ENCODE results near the gene PTPRN. TPM values are rescaled to one million over a fixed set of nuclear protein-coding genes. Genes with fewer than 3 reads are reported as not detected.

PTPRN gene
- total and polyA plus RNA-seq, 9 of the 15 experiments (the other 6 are each of a cell fraction or from before 2014, with no cell fraction given): 0.15 to 2.4 (median 0.43) TPM; not detected in 1

GRCh38 chr2:219252900-219253752, 56.1 kb downstream of the PTPRN start, which contains the start of gene TUBA4B:
TUBA4B (plus strand) TSS chr2:219253243; CDS start chr2:219253408, 165 bp downstream.
- H3K9me1 ChIP-seq (ENCODE audit: control insufficient read depth, insufficient read depth, low read length): no peaks in the 10 kb centered on the region
- H3K4me2 ChIP-seq (ENCODE audit: insufficient read depth, low read length): peak within 1 kb of the TSS; percentile 82
- peak within 1 kb of the TSS; percentile 71 to 92 for H3K9ac ChIP-seq (ENCODE audit: insufficient read depth in 1 of 2, low read depth in 2 of 2, low read length in 2 of 2)
- DNase-seq (ENCODE audit: extremely low read depth in 1 of 4, low spot score in 3 of 4) (peak; percentile 46 to 65 (median 54)), FAIRE-seq (no peak), ATAC-seq (peak; percentile 50)
- BruUV-seq (replicated peaks): TSS peak; percentile 56
- in situ Hi-C loops (cut with MboI): no loop called here
- H4K20me1 ChIP-seq (replicated peaks; ENCODE audit: control insufficient read depth, insufficient read depth, low read length): 0 out of 2 replicates have a peak, but pooled peaks cover 3% of the 10 kb centered on the region
- peak within 1 kb of the TSS; percentile 75 for H3K27ac ChIP-seq (ENCODE audit: extremely low read depth, low read depth, low read length)
- H3K27me3 ChIP-seq (ENCODE audit: control insufficient read depth in 2 of 2, insufficient read depth in 2 of 2, low read length in 2 of 2): 0 out of 5 replicates have a peak, but pooled peaks cover 0 to 4% of the 10 kb centered on the region in 2 experiments
- peaks cover 24% of the 10 kb centered on the region for H3K79me2 ChIP-seq (ENCODE audit: control insufficient read depth, insufficient read depth, low read length)
- no peaks in the 10 kb centered on the region for H3K9me3 ChIP-seq (replicated peaks; ENCODE audit: control insufficient read depth, insufficient read depth, low read depth, low read length)
- ChIA-PET CTCF (ENCODE audit: low intra/inter-chr PET ratio) (no interaction called here), POLR2A (interaction anchor here (0.6 to 2.0 kb wide), 8 partner anchors 8 to 346 kb away, joined by 3 to 8 read pairs (median 4); partner anchors contain the start of genes DNAJB2, GLB1L and STK16)
- peaks cover 18 to 47% of the 10 kb centered on the region in 2 experiments; a peak in 4 of 5 replicates for H3K4me1 ChIP-seq (replicated peaks in 1 of 2; ENCODE audit: control insufficient read depth in 2 of 2, insufficient read depth in 2 of 2, low read length in 2 of 2)
- H3K4me3 ChIP-seq: peak within 1 kb of the TSS; percentile 58
- intact Hi-C loops (cut with micrococcal nuclease): loop anchor here (2.0 kb wide), 1 partner anchor 26 kb away; the partner anchor contains the start of gene DNAJB2
- 3% methylated on average over 28 of the region's 49 CpGs for WGBS (ENCODE audit: insufficient coverage, low coverage, missing lambda C conversion rate)
- peaks cover 40% of the 10 kb centered on the region; the same call in 2 of the 3 replicates for H3K36me3 ChIP-seq (ENCODE audit: control insufficient read depth, insufficient read depth, low read length)
- peak within 1 kb of the TSS; percentile 88 for H2AFZ ChIP-seq (ENCODE audit: low read depth, low read length)
- TF ChIP-seq MYC (IDR thresholded peaks at IDR 0.05; ENCODE audit: low read depth, low read length) (peak; percentile 37), MYC (CRISPR knock-in tag; IDR thresholded peaks at IDR 0.05; ENCODE audit: borderline replicate concordance, low read depth) (no peak), EP300 (IDR thresholded peaks at IDR 0.05; ENCODE audit: low read length) (no peak), PHF8 (IDR thresholded peaks at IDR 0.05; ENCODE audit: borderline replicate concordance, low read length) (no peak), KAT8 (IDR thresholded peaks at IDR 0.05; ENCODE audit: low read depth) (no peak), ZNF121 (CRISPR knock-in tag; conservative IDR thresholded peaks at IDR 0.05) (no peak), YY1 (IDR thresholded peaks at IDR 0.05; ENCODE audit: borderline replicate concordance in 1 of 3, control insufficient read depth in 1 of 3, extremely low read depth in 1 of 3, insufficient read depth in 3 of 3, insufficient read length in 1 of 3, insufficient replicate concordance in 2 of 3, low read depth in 1 of 3, low read length in 2 of 3) (peak in 1 of 3 experiments; percentile 46), ADNP (tag; IDR thresholded peaks at IDR 0.05) (no peak), CC2D1A (IDR thresholded peaks at IDR 0.05) (no peak), ZNF584 (CRISPR knock-in tag; IDR thresholded peaks at IDR 0.05; ENCODE audit: low read depth) (no peak), HEY1 (CRISPR knock-in tag; IDR thresholded peaks at IDR 0.05; ENCODE audit: borderline replicate concordance) (no peak), SUPT5H (IDR thresholded peaks at IDR 0.05) (no peak), ZNF3 (CRISPR knock-in tag; IDR thresholded peaks at IDR 0.05) (no peak), ZNF778 (CRISPR knock-in tag; IDR thresholded peaks at IDR 0.05) (no peak)
- TF ChIP-seq, protein P1, sequence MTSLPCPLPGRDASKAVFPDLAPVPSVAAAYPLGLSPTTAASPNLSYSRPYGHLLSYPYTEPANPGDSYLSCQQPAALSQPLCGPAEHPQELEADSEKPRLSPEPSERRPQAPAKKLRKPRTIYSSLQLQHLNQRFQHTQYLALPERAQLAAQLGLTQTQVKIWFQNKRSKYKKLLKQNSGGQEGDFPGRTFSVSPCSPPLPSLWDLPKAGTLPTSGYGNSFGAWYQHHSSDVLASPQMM (CRISPR knock-in tag; IDR thresholded peaks at IDR 0.05): no peak
- TF ChIP-seq, protein P2, sequence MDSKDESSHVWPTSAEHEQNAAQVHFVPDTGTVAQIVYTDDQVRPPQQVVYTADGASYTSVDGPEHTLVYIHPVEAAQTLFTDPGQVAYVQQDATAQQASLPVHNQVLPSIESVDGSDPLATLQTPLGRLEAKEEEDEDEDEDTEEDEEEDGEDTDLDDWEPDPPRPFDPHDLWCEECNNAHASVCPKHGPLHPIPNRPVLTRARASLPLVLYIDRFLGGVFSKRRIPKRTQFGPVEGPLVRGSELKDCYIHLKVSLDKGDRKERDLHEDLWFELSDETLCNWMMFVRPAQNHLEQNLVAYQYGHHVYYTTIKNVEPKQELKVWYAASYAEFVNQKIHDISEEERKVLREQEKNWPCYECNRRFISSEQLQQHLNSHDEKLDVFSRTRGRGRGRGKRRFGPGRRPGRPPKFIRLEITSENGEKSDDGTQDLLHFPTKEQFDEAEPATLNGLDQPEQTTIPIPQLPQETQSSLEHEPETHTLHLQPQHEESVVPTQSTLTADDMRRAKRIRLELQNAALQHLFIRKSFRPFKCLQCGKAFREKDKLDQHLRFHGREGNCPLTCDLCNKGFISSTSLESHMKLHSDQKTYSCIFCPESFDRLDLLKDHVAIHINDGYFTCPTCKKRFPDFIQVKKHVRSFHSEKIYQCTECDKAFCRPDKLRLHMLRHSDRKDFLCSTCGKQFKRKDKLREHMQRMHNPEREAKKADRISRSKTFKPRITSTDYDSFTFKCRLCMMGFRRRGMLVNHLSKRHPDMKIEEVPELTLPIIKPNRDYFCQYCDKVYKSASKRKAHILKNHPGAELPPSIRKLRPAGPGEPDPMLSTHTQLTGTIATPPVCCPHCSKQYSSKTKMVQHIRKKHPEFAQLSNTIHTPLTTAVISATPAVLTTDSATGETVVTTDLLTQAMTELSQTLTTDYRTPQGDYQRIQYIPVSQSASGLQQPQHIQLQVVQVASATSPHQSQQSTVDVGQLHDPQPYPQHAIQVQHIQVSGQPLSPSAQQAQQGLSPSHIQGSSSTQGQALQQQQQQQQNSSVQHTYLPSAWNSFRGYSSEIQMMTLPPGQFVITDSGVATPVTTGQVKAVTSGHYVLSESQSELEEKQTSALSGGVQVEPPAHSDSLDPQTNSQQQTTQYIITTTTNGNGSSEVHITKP (IDR thresholded peaks at IDR 0.05; ENCODE audit: partially characterized antibody): no peak
